ENCODE measurements around the gene DNAH17. TPM values are rescaled to one million over a fixed set of nuclear protein-coding genes. Genes with fewer than 3 reads are reported as not detected.

Gene DNAH17
- polyA plus RNA-seq, 1 of the 3 experiments (the other 2 are of a cell fraction): not detected

GRCh38 chr17:78497115-78497540 is 80.1 kb downstream of the DNAH17 start:
- H2AFZ ChIP-seq (ENCODE audit: low read depth): no peak overlapping the region
- H3K9me3 ChIP-seq: no peaks in the 10 kb centered on the region
- no peaks in the 10 kb centered on the region for H3K27me3 ChIP-seq (ENCODE audit: insufficient read depth)
- H3K4me1 ChIP-seq (ENCODE audit: control insufficient read depth in 1 of 2, insufficient read depth in 2 of 2, low read depth in 1 of 2, low read length in 1 of 2): peaks cover 0 to 23% of the 10 kb centered on the region in 2 experiments; a peak in 1 of 4 replicates
- no peaks in the 10 kb centered on the region for H3K79me2 ChIP-seq (ENCODE audit: insufficient read depth)
- H3K27ac ChIP-seq (ENCODE audit: low read depth in 2 of 2, low read length in 1 of 2): no peak overlapping the region
- DNase-seq: peak; percentile 96
- H3K4me3 ChIP-seq (ENCODE audit: low read depth in 2 of 2, low read length in 1 of 2): no peak overlapping the region
- no peaks in the 10 kb centered on the region for H3K36me3 ChIP-seq (replicated peaks in 1 of 2; ENCODE audit: control insufficient read depth in 1 of 2, insufficient read depth in 2 of 2, low read length in 1 of 2)
- no peaks in the 10 kb centered on the region for H4K20me1 ChIP-seq (ENCODE audit: insufficient read depth)
- WGBS (ENCODE audit: low lambda C conversion rate): 17% methylated on average over 10 of the region's 10 CpGs
- no peaks in the 10 kb centered on the region for H3K9me2 ChIP-seq
- no peak overlapping the region for H3K4me2 ChIP-seq
- TF ChIP-seq CHD2 (IDR thresholded peaks at IDR 0.05; ENCODE audit: low read length, partially characterized antibody) (peak; percentile 72), MXI1 (IDR thresholded peaks at IDR 0.05; ENCODE audit: low read depth, low read length) (no peak), RCOR1 (IDR thresholded peaks at IDR 0.05; ENCODE audit: low read length) (peak; percentile 48; the same call in 1 of the 2 replicates), USF1 (IDR thresholded peaks at IDR 0.05; ENCODE audit: borderline replicate concordance, low read depth) (no peak), RAD21 (IDR thresholded peaks at IDR 0.05; ENCODE audit: low read length) (peak; percentile 100), CTCF (IDR thresholded peaks at IDR 0.05) (peak; percentile 92), SIN3A (IDR thresholded peaks at IDR 0.05; ENCODE audit: borderline replicate concordance, low read depth, low read length) (no peak), JUND (IDR thresholded peaks at IDR 0.05) (no peak), YY1 (IDR thresholded peaks at IDR 0.05; ENCODE audit: low read depth) (no peak), SMC3 (IDR thresholded peaks at IDR 0.05; ENCODE audit: low read depth, low read length) (peak; percentile 100)
- TF ChIP-seq, protein P1, sequence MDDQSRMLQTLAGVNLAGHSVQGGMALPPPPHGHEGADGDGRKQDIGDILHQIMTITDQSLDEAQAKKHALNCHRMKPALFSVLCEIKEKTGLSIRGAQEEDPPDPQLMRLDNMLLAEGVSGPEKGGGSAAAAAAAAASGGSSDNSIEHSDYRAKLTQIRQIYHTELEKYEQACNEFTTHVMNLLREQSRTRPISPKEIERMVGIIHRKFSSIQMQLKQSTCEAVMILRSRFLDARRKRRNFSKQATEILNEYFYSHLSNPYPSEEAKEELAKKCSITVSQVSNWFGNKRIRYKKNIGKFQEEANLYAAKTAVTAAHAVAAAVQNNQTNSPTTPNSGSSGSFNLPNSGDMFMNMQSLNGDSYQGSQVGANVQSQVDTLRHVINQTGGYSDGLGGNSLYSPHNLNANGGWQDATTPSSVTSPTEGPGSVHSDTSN (IDR thresholded peaks at IDR 0.05): no peak
- ChIA-PET POLR2A (interaction anchor here (0.9 to 1.4 kb wide), 4 partner anchors 208 to 302 kb away, joined by 3 to 7 read pairs (median 5); no protein-coding TSS in a partner anchor), CTCF (interaction anchor here (0.6 to 12.1 kb wide), 84 partner anchors 11 to 531 kb away, joined by 3 to 351 read pairs (median 5); no protein-coding TSS in a partner anchor)
- no peak overlapping the region for H3K9ac ChIP-seq
- no peaks in the 10 kb centered on the region for H3F3A ChIP-seq (replicated peaks; ENCODE audit: insufficient read depth)

DNA sequence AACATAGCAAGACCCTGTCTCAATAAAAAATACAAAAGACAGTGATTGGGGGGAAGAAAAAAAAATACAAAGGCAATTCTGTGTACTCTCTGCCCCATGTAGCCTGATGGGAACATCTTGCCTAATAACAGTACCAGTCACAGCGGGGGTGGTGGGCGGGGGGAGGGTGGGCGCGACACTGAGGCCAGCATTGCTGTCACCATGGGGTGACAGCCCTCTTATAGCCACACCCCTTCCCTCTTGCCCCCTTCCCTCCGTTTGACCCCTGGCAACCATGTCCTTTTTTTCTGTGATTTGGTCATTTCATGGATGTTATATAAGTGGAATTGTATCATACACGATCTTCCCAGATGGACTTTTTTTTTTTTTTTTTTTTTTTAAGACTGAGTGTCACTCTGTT is 80.9 kb downstream of the DNAH17 start:
- ChIA-PET CTCF (interaction anchor here (0.6 to 12.1 kb wide), 44 partner anchors 10 to 532 kb away, joined by 3 to 351 read pairs (median 7); no protein-coding TSS in a partner anchor), POLR2A (interaction anchor here (1.4 kb wide), 1 partner anchor 212 kb away, joined by 6 read pairs; no protein-coding TSS in a partner anchor)
- H3K27me3 ChIP-seq (ENCODE audit: insufficient read depth): no peaks in the 10 kb centered on the region
- WGBS (ENCODE audit: low lambda C conversion rate): 79% methylated on average over 6 of the region's 6 CpGs
- no peaks in the 10 kb centered on the region for H3F3A ChIP-seq (replicated peaks; ENCODE audit: insufficient read depth)
- no peaks in the 10 kb centered on the region for H3K79me2 ChIP-seq (ENCODE audit: insufficient read depth)
- no peak overlapping the region for H3K27ac ChIP-seq (ENCODE audit: low read depth in 2 of 2, low read length in 1 of 2)
- no peaks in the 10 kb centered on the region for H3K36me3 ChIP-seq (replicated peaks in 1 of 2; ENCODE audit: control insufficient read depth in 1 of 2, insufficient read depth in 2 of 2, low read length in 1 of 2)
- H3K9me2 ChIP-seq: no peaks in the 10 kb centered on the region
- H3K4me3 ChIP-seq (ENCODE audit: low read depth in 2 of 2, low read length in 1 of 2): no peak overlapping the region
- DNase-seq: no peak
- no peaks in the 10 kb centered on the region for H4K20me1 ChIP-seq (ENCODE audit: insufficient read depth)
- peaks cover 0 to 20% of the 10 kb centered on the region in 2 experiments; a peak in 1 of 4 replicates for H3K4me1 ChIP-seq (ENCODE audit: control insufficient read depth in 1 of 2, insufficient read depth in 2 of 2, low read depth in 1 of 2, low read length in 1 of 2)
- no peak overlapping the region for H3K9ac ChIP-seq
- no peaks in the 10 kb centered on the region for H3K9me3 ChIP-seq
- H3K4me2 ChIP-seq: no peak overlapping the region
- H2AFZ ChIP-seq (ENCODE audit: low read depth): no peak overlapping the region
- TF ChIP-seq USF1 (IDR thresholded peaks at IDR 0.05; ENCODE audit: borderline replicate concordance, low read depth) (no peak), MXI1 (IDR thresholded peaks at IDR 0.05; ENCODE audit: low read depth, low read length) (no peak), SMC3 (IDR thresholded peaks at IDR 0.05; ENCODE audit: low read depth, low read length) (no peak), FOSL2 (IDR thresholded peaks at IDR 0.05; ENCODE audit: borderline replicate concordance, low read depth) (no peak), NFIC (IDR thresholded peaks at IDR 0.05; ENCODE audit: borderline replicate concordance) (no peak), USF2 (IDR thresholded peaks at IDR 0.05; ENCODE audit: borderline replicate concordance, low read depth, low read length) (no peak), ELF1 (IDR thresholded peaks at IDR 0.05) (no peak), RXRA (IDR thresholded peaks at IDR 0.05; ENCODE audit: borderline replicate concordance, low read depth) (no peak), RAD21 (IDR thresholded peaks at IDR 0.05; ENCODE audit: low read length) (no peak), EP300 (IDR thresholded peaks at IDR 0.05; ENCODE audit: borderline replicate concordance in 1 of 2, low read depth in 1 of 2, low read length in 1 of 2) (no peak), GABPA (IDR thresholded peaks at IDR 0.05; ENCODE audit: low read depth) (no peak)
- TF ChIP-seq, protein P1 (IDR thresholded peaks at IDR 0.05): no peak

All from SK-N-SH (cell line).